WTC11 (cell line): ENCODE measurements around the gene CHAC1. TPM values are rescaled to one million over a fixed set of nuclear protein-coding genes. Genes with fewer than 3 reads are reported as not detected.
A peak's percentile ranks its signal among the peaks of the same experiment; 100 is the strongest.

ENCODE experiments used
- ATF1 ChIP-seq: sonication (generic); formaldehyde crosslinking; IDR thresholded peaks from 2 replicates; pipeline ENCODE4 v1.8.1; 2023; ENCODE audit warnings: mild to moderate bottlenecking, moderate library complexity, missing genetic modification reagents
- ETV6 ChIP-seq: sonication (generic); formaldehyde crosslinking; IDR thresholded peaks from 2 replicates; pipeline ENCODE4 v1.8.1; 2022; ENCODE audit warnings: mild to moderate bottlenecking, missing genetic modification reagents
- MYBL2 ChIP-seq: sonication (generic); formaldehyde crosslinking; IDR thresholded peaks from 2 replicates; pipeline ENCODE4 v1.8.1; 2023; ENCODE audit warnings: mild to moderate bottlenecking, moderate library complexity, missing genetic modification reagents
- NR2C2 ChIP-seq: sonication (generic); formaldehyde crosslinking; IDR thresholded peaks from 2 replicates; pipeline ENCODE4 v1.8.0; 2022; ENCODE audit warnings: mild to moderate bottlenecking, missing genetic modification reagents
- RELA ChIP-seq: sonication (generic); formaldehyde crosslinking; IDR thresholded peaks from 2 replicates; pipeline ENCODE4 v1.8.1; 2022; ENCODE audit warnings: missing genetic modification reagents, mild to moderate bottlenecking, borderline replicate concordance
- SMAD3 ChIP-seq: sonication (generic); formaldehyde crosslinking; IDR thresholded peaks from 2 replicates; pipeline ENCODE4 v1.8.0; 2022; ENCODE audit warnings: missing genetic modification reagents, mild to moderate bottlenecking, borderline replicate concordance
- SP1 ChIP-seq: sonication (generic); formaldehyde crosslinking; conservative IDR thresholded peaks from 2 replicates; pipeline ENCODE4 v1.8.1; 2022; ENCODE audit warnings: missing genetic modification reagents
- TEAD1 ChIP-seq: sonication (generic); formaldehyde crosslinking; IDR thresholded peaks from 2 replicates; pipeline ENCODE4 v1.8.0; 2022; ENCODE audit warnings: mild to moderate bottlenecking, missing genetic modification reagents
- TP53 ChIP-seq: sonication (generic); formaldehyde crosslinking; IDR thresholded peaks from 2 replicates; pipeline ENCODE4 v1.8.1; 2023; ENCODE audit warnings: mild to moderate bottlenecking, missing genetic modification reagents
- ZBTB21 ChIP-seq: sonication (generic); formaldehyde crosslinking; IDR thresholded peaks from 2 replicates; pipeline ENCODE4 v1.8.1; 2023; ENCODE audit warnings: mild to moderate bottlenecking, missing genetic modification reagents, borderline replicate concordance
- ZNF138 ChIP-seq: sonication (generic); formaldehyde crosslinking; conservative IDR thresholded peaks from 2 replicates; pipeline ENCODE4 v1.8.1; 2022; ENCODE audit warnings: mild to moderate bottlenecking, moderate library complexity, missing genetic modification reagents
- ZNF232 ChIP-seq: sonication (generic); formaldehyde crosslinking; IDR thresholded peaks from 2 replicates; pipeline ENCODE4 v1.8.0; 2022; ENCODE audit warnings: mild to moderate bottlenecking, missing genetic modification reagents
- total RNA-seq: library from RNA; stranded (reverse); gene quantifications from 3 replicates; pipeline ENCODE4 v1.2.3, GENCODE V29; 2021
- TF ChIP-seq, protein P1 (sequence below): sonication (generic); formaldehyde crosslinking; IDR thresholded peaks from 2 replicates; pipeline ENCODE4 v1.8.1; 2023; ENCODE audit warnings: mild to moderate bottlenecking, missing genetic modification reagents
- TF ChIP-seq, protein P2 (sequence below): sonication (generic); formaldehyde crosslinking; IDR thresholded peaks from 2 replicates; pipeline ENCODE4 v1.8.0; 2023; ENCODE audit warnings: missing genetic modification reagents
- TF ChIP-seq, protein P3 (sequence below): sonication (generic); formaldehyde crosslinking; IDR thresholded peaks from 2 replicates; pipeline ENCODE4 v1.8.0; 2022; ENCODE audit warnings: mild to moderate bottlenecking, missing genetic modification reagents
- TF ChIP-seq, protein P4 (sequence below): sonication (generic); formaldehyde crosslinking; IDR thresholded peaks from 2 replicates; pipeline ENCODE4 v1.8.1; 2023; ENCODE audit warnings: mild to moderate bottlenecking, missing genetic modification reagents, moderate library complexity
- TF ChIP-seq, protein P5 (sequence below): fragments of 250-450 bp; sonication (Bioruptor Pico); IDR thresholded peaks from 2 replicates; pipeline ENCODE4 v1.9.0; 2021; ENCODE audit warnings: moderate library complexity, mild to moderate bottlenecking, inconsistent platforms, borderline replicate concordance
- TF ChIP-seq, protein P6 (sequence below): sonication (generic); formaldehyde crosslinking; IDR thresholded peaks from 2 replicates; pipeline ENCODE4 v1.8.0; 2023; ENCODE audit warnings: missing genetic modification reagents, mild to moderate bottlenecking, borderline replicate concordance
- TF ChIP-seq, protein P7 (sequence below): sonication (generic); formaldehyde crosslinking; IDR thresholded peaks from 2 replicates; pipeline ENCODE4 v1.8.1; 2023; ENCODE audit warnings: mild to moderate bottlenecking, missing genetic modification reagents, moderate library complexity
- TF ChIP-seq, protein P8 (sequence below): sonication (generic); formaldehyde crosslinking; conservative IDR thresholded peaks from 2 replicates; pipeline ENCODE4 v1.8.1; 2023; ENCODE audit warnings: mild to moderate bottlenecking, low read depth, missing genetic modification reagents, moderate library complexity
- TF ChIP-seq, protein P9 (sequence below): sonication (generic); formaldehyde crosslinking; IDR thresholded peaks from 2 replicates; pipeline ENCODE4 v1.8.1; 2023; ENCODE audit warnings: mild to moderate bottlenecking, moderate library complexity, missing genetic modification reagents

Gene CHAC1
- total RNA-seq, 1 experiment from 2014 or later = 31.0 TPM

DNA sequence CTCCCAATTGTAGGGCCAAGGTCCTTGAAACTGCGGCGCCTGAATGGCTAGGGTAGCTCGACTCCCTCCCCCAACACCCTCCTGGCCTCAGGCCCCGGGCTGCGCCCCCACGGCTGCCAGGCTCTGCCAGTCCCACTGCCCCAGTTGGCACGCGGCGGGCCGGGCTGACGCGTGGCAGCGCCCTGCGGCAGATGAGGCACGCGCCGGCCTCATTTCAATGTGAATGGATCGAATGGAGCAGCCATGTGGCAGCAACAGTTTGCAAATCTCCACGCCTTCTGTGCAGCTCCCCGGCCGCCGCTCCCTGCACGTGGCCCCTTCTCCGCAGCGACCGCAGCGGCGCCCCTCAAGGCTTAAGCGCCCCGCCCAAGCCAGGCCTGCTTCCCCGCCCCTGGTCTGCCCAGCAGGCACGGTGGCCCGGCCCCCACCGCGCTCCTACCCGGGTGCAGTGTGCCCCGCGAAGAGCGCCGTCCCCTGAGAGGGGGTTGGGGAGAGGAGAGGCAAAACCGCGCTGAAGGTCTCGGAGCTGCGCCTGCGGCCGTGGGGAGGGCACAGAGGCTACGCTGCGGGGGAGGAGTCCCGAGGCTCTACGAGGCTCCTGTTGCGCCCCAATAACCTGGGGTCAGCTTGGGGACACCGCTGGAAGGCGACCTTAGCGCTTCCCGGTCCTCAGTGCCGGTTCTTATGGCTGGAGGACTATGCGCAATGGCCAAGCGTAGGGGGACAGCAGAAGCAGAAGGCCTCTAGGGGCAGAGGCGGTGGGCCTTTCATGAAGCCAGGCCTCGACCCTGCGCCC lies 27.2 kb upstream of the CHAC1 start (continued):
- TF ChIP-seq, protein P1, sequence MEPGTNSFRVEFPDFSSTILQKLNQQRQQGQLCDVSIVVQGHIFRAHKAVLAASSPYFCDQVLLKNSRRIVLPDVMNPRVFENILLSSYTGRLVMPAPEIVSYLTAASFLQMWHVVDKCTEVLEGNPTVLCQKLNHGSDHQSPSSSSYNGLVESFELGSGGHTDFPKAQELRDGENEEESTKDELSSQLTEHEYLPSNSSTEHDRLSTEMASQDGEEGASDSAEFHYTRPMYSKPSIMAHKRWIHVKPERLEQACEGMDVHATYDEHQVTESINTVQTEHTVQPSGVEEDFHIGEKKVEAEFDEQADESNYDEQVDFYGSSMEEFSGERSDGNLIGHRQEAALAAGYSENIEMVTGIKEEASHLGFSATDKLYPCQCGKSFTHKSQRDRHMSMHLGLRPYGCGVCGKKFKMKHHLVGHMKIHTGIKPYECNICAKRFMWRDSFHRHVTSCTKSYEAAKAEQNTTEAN (CRISPR knock-in tag) = 0 out of 2 replicates have a peak, but pooled peaks have one; percentile 63
- TF ChIP-seq, protein P2, sequence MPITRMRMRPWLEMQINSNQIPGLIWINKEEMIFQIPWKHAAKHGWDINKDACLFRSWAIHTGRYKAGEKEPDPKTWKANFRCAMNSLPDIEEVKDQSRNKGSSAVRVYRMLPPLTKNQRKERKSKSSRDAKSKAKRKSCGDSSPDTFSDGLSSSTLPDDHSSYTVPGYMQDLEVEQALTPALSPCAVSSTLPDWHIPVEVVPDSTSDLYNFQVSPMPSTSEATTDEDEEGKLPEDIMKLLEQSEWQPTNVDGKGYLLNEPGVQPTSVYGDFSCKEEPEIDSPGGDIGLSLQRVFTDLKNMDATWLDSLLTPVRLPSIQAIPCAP (CRISPR knock-in tag) = peak; percentile 65; the same call in 1 of the 2 replicates
- TF ChIP-seq, protein P3, sequence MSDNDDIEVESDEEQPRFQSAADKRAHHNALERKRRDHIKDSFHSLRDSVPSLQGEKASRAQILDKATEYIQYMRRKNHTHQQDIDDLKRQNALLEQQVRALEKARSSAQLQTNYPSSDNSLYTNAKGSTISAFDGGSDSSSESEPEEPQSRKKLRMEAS (CRISPR knock-in tag) = peak; percentile 95
- TF ChIP-seq, protein P4, sequence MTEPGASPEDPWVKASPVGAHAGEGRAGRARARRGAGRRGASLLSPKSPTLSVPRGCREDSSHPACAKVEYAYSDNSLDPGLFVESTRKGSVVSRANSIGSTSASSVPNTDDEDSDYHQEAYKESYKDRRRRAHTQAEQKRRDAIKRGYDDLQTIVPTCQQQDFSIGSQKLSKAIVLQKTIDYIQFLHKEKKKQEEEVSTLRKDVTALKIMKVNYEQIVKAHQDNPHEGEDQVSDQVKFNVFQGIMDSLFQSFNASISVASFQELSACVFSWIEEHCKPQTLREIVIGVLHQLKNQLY = no peak
- TF ChIP-seq, protein P5, sequence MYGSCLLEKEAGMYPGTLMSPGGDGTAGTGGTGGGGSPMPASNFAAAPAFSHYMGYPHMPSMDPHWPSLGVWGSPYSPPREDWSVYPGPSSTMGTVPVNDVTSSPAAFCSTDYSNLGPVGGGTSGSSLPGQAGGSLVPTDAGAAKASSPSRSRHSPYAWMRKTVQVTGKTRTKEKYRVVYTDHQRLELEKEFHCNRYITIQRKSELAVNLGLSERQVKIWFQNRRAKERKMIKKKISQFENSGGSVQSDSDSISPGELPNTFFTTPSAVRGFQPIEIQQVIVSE (CRISPR knock-in tag) = no peak
- TF ChIP-seq MYBL2 (peak; percentile 80; the same call in 1 of the 2 replicates), NR2C2 (CRISPR knock-in tag) (no peak; the same call in 1 of the 2 replicates), ETV6 (CRISPR knock-in tag) (peak; percentile 70; the same call in 1 of the 2 replicates), TEAD1 (CRISPR knock-in tag) (peak; percentile 54), TP53 (CRISPR knock-in tag) (peak; percentile 79), SMAD3 (CRISPR knock-in tag) (peak; percentile 85), SP1 (CRISPR knock-in tag) (no peak; the same call in 1 of the 2 replicates), RELA (CRISPR knock-in tag) (0 out of 2 replicates have a peak, but pooled peaks have one; percentile 60), ZNF138 (CRISPR knock-in tag) (peak; percentile 75; the same call in 1 of the 2 replicates), ATF1 (CRISPR knock-in tag) (no peak; the same call in 1 of the 2 replicates), ZNF232 (0 out of 2 replicates have a peak, but pooled peaks have one; percentile 86), ZBTB21 (CRISPR knock-in tag) (peak; percentile 78; the same call in 1 of the 2 replicates)
- TF ChIP-seq, protein P6, sequence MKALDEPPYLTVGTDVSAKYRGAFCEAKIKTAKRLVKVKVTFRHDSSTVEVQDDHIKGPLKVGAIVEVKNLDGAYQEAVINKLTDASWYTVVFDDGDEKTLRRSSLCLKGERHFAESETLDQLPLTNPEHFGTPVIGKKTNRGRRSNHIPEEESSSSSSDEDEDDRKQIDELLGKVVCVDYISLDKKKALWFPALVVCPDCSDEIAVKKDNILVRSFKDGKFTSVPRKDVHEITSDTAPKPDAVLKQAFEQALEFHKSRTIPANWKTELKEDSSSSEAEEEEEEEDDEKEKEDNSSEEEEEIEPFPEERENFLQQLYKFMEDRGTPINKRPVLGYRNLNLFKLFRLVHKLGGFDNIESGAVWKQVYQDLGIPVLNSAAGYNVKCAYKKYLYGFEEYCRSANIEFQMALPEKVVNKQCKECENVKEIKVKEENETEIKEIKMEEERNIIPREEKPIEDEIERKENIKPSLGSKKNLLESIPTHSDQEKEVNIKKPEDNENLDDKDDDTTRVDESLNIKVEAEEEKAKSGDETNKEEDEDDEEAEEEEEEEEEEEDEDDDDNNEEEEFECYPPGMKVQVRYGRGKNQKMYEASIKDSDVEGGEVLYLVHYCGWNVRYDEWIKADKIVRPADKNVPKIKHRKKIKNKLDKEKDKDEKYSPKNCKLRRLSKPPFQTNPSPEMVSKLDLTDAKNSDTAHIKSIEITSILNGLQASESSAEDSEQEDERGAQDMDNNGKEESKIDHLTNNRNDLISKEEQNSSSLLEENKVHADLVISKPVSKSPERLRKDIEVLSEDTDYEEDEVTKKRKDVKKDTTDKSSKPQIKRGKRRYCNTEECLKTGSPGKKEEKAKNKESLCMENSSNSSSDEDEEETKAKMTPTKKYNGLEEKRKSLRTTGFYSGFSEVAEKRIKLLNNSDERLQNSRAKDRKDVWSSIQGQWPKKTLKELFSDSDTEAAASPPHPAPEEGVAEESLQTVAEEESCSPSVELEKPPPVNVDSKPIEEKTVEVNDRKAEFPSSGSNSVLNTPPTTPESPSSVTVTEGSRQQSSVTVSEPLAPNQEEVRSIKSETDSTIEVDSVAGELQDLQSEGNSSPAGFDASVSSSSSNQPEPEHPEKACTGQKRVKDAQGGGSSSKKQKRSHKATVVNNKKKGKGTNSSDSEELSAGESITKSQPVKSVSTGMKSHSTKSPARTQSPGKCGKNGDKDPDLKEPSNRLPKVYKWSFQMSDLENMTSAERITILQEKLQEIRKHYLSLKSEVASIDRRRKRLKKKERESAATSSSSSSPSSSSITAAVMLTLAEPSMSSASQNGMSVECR = peak; percentile 85; the same call in 1 of the 2 replicates
- TF ChIP-seq, protein P7, sequence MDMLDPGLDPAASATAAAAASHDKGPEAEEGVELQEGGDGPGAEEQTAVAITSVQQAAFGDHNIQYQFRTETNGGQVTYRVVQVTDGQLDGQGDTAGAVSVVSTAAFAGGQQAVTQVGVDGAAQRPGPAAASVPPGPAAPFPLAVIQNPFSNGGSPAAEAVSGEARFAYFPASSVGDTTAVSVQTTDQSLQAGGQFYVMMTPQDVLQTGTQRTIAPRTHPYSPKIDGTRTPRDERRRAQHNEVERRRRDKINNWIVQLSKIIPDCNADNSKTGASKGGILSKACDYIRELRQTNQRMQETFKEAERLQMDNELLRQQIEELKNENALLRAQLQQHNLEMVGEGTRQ (CRISPR knock-in tag) = peak; percentile 68
- TF ChIP-seq, protein P8, sequence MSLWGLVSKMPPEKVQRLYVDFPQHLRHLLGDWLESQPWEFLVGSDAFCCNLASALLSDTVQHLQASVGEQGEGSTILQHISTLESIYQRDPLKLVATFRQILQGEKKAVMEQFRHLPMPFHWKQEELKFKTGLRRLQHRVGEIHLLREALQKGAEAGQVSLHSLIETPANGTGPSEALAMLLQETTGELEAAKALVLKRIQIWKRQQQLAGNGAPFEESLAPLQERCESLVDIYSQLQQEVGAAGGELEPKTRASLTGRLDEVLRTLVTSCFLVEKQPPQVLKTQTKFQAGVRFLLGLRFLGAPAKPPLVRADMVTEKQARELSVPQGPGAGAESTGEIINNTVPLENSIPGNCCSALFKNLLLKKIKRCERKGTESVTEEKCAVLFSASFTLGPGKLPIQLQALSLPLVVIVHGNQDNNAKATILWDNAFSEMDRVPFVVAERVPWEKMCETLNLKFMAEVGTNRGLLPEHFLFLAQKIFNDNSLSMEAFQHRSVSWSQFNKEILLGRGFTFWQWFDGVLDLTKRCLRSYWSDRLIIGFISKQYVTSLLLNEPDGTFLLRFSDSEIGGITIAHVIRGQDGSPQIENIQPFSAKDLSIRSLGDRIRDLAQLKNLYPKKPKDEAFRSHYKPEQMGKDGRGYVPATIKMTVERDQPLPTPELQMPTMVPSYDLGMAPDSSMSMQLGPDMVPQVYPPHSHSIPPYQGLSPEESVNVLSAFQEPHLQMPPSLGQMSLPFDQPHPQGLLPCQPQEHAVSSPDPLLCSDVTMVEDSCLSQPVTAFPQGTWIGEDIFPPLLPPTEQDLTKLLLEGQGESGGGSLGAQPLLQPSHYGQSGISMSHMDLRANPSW = no peak
- TF ChIP-seq, protein P9, sequence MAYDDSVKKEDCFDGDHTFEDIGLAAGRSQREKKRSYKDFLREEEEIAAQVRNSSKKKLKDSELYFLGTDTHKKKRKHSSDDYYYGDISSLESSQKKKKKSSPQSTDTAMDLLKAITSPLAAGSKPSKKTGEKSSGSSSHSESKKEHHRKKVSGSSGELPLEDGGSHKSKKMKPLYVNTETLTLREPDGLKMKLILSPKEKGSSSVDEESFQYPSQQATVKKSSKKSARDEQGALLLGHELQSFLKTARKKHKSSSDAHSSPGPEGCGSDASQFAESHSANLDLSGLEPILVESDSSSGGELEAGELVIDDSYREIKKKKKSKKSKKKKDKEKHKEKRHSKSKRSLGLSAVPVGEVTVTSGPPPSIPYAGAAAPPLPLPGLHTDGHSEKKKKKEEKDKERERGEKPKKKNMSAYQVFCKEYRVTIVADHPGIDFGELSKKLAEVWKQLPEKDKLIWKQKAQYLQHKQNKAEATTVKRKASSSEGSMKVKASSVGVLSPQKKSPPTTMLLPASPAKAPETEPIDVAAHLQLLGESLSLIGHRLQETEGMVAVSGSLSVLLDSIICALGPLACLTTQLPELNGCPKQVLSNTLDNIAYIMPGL (CRISPR knock-in tag) = peak; percentile 75; the same call in 1 of the 2 replicates
